ENCODE data around the gene AACS. TPM values are rescaled to one million over a fixed set of nuclear protein-coding genes. Genes with fewer than 3 reads are reported as not detected.
A peak's percentile ranks its signal among the peaks of the same experiment; 100 is the strongest.
"Not testable (repeated sequence)": the region's sequence is repeated elsewhere in the genome, so short reads cannot be mapped to it uniquely, and the experiment has no call there.

The AACS gene
- total RNA-seq, 2 donors from 2014 or later = 7.9 to 9.4 TPM

DNA sequence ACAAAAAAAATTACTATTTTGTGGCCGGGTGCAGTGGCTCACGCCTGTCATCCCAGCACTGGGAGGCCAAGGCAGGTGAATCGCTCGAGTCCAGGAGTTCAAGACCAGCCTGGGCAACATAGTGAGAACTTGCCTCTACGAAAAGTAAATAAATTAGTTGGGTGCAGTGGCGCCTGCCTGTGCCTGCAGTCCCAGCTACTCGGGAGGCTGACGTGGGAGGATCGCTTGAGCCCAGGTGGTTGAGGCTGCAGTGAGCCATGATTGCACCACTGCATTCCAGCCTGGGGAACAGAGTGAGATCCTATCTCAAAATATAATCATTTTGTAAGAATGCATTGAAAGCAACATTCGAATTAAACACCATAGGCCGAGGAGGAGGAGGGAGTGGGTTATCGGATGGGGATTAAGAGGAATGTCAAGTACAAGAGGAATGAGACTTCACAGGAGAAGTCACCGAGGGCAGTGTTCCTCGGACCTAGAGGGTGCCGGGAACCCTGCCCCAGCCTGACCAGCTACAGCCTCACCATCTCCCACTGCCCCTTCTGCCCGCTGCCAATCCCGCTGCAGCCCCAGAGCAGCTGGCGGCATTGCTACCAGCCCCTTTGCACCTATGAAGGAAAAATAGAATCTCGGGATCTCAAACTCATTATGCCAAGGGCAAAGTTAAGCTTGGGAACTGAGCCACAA is 32.6 kb upstream of the AACS start:
- H3K4me1 Mint-ChIP-seq = no peaks in the 10 kb centered on the region
- DNase-seq = no peak
- no peak for ATAC-seq
- H3K4me3 Mint-ChIP-seq = no peak overlapping the region
- H3K9me3 ChIP-seq (ENCODE audit: control insufficient read depth, low read length, poor library complexity, severe bottlenecking) = no peaks in the 10 kb centered on the region
- H3K27me3 Mint-ChIP-seq = no peaks in the 10 kb centered on the region
- H3K27ac Mint-ChIP-seq = no peak overlapping the region
- no peaks in the 10 kb centered on the region for H3K36me3 Mint-ChIP-seq (ENCODE audit: low read depth)

DNA sequence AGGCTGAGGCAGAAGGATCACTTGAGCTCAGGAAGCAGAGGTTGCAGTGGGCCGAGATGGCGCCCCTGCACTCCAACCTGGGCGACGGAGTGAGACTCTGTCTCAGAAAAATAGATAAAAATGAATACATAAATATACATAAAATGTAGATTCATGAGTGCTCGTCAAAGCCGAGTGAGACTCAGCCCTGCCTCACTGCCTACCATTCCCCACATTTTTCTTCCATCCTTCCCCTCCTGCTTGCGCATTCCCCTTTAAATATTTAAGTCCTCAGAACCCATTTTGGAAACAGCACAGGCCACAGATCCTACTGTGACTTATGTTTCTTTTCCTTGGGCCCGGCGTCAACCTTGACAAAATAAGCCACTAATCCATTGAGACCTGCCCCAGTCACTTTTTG is 31.9 kb upstream of the AACS start:
- no peaks in the 10 kb centered on the region for H3K9me3 ChIP-seq (ENCODE audit: control insufficient read depth, low read length, poor library complexity, severe bottlenecking)
- Mint-ChIP-seq H3K27ac (no peak overlapping the region), H3K4me1 (no peaks in the 10 kb centered on the region), H3K27me3 (no peaks in the 10 kb centered on the region), H3K4me3 (no peak overlapping the region), H3K36me3 (ENCODE audit: low read depth) (no peaks in the 10 kb centered on the region)
- ATAC-seq (no peak), DNase-seq (no peak)

DNA sequence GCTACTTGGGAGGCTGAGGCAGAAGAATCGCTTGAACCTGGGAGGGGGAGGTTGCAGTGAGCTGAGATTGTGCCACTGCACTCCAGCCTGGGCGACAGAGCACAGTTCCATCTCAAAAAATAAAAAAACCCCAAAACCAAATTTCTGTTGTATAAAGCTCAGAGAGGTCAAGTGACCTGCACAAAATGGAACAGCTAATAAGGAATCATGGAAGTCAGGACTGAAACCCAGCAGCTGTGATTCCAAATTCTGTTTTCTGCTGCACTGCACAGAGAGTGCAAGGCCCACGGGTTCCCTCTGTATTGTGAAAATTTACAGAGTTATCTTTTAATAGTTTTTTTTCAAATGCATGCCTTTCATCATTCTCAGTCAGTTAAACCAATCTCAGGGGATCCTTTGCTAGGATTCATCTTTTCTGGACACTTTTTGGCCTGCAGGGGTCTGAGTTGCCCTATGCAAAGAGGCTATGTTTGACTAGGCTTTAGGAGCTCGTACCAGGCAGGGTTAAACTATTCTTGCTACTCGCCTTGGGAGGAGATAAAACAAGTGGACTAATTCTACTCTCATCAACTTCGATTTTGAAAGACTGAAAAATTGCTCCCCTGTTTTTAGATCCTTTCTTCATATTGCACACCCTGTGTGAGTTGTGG is 26.1 kb upstream of the AACS start:
- Mint-ChIP-seq H3K27ac (no peak overlapping the region), H3K4me1 (no peaks in the 10 kb centered on the region), H3K36me3 (ENCODE audit: low read depth) (no peaks in the 10 kb centered on the region), H3K27me3 (no peaks in the 10 kb centered on the region), H3K4me3 (no peak overlapping the region)
- ATAC-seq = no peak
- H3K9me3 ChIP-seq (ENCODE audit: control insufficient read depth, low read length, poor library complexity, severe bottlenecking) = no peaks in the 10 kb centered on the region
- DNase-seq = no peak

DNA sequence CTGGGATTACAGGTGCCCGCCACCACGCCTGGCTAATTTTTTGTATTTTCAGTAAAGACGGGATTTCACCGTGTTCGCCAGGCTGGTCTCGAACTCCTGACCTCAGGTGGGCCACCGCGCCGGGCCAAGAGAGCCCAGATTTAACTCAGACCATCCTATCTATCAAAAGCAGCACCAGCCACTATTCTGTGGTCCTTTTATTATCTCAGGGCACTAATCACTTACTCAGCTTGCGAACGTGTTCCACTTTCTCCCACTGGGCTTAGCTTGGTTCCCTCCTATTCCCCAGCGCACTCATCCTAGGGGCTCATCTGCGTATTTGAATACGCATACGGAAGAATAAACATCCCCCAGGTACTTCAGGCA is 16.2 kb upstream of the AACS start:
- no peak for DNase-seq
- no peaks in the 10 kb centered on the region for H3K9me3 ChIP-seq (ENCODE audit: control insufficient read depth, low read length, poor library complexity, severe bottlenecking)
- no peak for ATAC-seq
- H3K27me3 Mint-ChIP-seq = no peaks in the 10 kb centered on the region
- H3K27ac Mint-ChIP-seq = peak overlapping the region; percentile 59
- peak overlapping the region; percentile 88 for H3K4me3 Mint-ChIP-seq
- H3K36me3 Mint-ChIP-seq (ENCODE audit: low read depth) = no peaks in the 10 kb centered on the region
- H3K4me1 Mint-ChIP-seq = peaks cover 2% of the 10 kb centered on the region

DNA sequence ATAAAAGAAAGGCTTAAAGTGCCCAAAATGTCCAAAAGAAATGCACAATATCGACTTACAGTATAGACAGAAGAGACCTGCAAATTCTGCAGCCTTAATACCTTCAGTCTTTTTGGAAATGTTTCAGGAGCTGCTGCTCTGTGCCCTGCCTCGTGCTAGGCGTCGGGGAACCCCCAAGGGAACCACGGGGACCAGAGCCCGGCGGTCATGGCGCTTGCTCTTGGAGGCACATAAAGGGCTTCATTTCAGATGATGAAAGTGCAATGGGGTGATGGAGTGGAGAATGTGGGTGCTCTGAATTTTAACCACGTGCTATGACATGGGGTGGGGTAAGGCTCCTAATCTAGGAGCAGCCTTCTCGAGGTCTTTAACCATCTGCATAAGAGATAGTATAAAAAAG is 14.8 kb upstream of the AACS start:
- H3K27me3 Mint-ChIP-seq = no peaks in the 10 kb centered on the region
- ATAC-seq = no peak
- H3K4me3 Mint-ChIP-seq = no peak overlapping the region
- no peaks in the 10 kb centered on the region for H3K36me3 Mint-ChIP-seq (ENCODE audit: low read depth)
- peaks cover 2% of the 10 kb centered on the region for H3K4me1 Mint-ChIP-seq
- H3K9me3 ChIP-seq (ENCODE audit: control insufficient read depth, low read length, poor library complexity, severe bottlenecking) = no peaks in the 10 kb centered on the region
- peak overlapping the region; percentile 59 for H3K27ac Mint-ChIP-seq
- DNase-seq = no peak

DNA sequence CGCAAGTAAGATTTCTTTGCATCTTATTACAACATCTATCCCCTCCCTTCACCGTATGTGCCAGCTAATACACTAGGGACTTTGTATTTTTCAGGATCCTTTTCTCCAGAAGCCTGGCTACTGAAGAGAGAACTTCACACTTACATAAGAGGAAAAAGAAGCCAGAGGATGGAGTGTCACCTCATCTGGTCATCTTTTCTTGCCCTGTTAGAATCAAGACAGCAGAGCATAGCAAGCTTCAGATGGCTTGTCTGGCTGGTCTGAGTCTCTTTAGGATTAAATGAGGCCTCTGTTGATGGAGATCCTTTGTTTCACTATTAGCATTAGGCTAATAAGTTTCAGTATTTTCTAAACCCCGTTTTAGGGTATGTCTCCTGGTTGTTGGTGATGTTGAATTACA is 14.4 kb upstream of the AACS start:
- Mint-ChIP-seq H3K27ac (no peak overlapping the region), H3K27me3 (no peaks in the 10 kb centered on the region), H3K36me3 (ENCODE audit: low read depth) (no peaks in the 10 kb centered on the region), H3K4me3 (no peak overlapping the region), H3K4me1 (peaks cover 2% of the 10 kb centered on the region)
- ATAC-seq (no peak), DNase-seq (no peak)
- H3K9me3 ChIP-seq (ENCODE audit: control insufficient read depth, low read length, poor library complexity, severe bottlenecking) = no peaks in the 10 kb centered on the region

DNA sequence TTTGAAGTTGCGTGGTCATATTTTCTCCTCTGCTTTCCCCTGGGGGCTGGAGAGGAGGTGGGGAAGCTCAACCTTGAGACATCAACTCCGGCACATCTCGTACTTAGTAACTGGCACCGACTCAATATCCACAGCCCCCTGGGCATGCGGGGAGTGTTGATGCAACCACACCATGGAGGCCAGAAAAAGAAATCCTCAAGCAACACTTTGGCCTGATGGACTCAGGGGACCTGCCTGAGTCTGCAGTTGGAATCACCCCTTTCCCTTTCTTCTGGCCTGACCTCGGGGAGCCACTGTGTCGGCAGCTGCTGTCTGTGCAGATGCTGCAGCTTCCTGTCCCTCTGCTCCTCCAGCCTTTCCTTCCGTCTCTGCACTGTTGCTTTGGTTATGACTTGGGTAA is 11.4 kb upstream of the AACS start:
- ATAC-seq (no peak), DNase-seq (no peak)
- Mint-ChIP-seq H3K4me1 (peaks cover 2% of the 10 kb centered on the region), H3K27ac (no peak overlapping the region), H3K27me3 (peaks cover 14% of the 10 kb centered on the region), H3K4me3 (no peak overlapping the region), H3K36me3 (ENCODE audit: low read depth) (peaks cover 3% of the 10 kb centered on the region)
- H3K9me3 ChIP-seq (ENCODE audit: control insufficient read depth, low read length, poor library complexity, severe bottlenecking) = no peaks in the 10 kb centered on the region

DNA sequence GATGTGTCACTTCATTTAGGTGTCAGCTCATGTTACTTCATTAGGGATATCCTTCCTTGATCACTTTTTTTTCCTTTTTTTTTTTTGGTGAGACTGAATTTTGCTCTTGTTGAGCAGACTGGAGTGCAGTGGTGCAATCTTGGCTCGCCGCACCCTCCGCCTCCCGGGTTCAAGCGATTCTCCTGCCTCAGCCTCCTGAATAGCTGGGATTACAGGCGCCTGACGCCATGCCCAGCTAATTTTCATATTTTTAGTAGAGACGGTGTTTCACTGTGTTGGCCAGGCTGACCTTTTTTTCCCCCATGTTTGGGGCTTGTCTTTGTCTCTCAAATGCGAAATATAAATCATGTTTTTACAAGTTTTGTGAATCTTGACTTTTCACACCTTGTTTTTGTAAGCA is 9.6 kb upstream of the AACS start:
- peaks cover 19% of the 10 kb centered on the region for H3K27me3 Mint-ChIP-seq
- no peaks in the 10 kb centered on the region for H3K4me1 Mint-ChIP-seq
- no peak overlapping the region for H3K27ac Mint-ChIP-seq
- H3K4me3 Mint-ChIP-seq = no peak overlapping the region
- peaks cover 4% of the 10 kb centered on the region for H3K36me3 Mint-ChIP-seq (ENCODE audit: low read depth)
- ATAC-seq = no peak
- DNase-seq = no peak
- H3K9me3 ChIP-seq (ENCODE audit: control insufficient read depth, low read length, poor library complexity, severe bottlenecking) = no peaks in the 10 kb centered on the region

DNA sequence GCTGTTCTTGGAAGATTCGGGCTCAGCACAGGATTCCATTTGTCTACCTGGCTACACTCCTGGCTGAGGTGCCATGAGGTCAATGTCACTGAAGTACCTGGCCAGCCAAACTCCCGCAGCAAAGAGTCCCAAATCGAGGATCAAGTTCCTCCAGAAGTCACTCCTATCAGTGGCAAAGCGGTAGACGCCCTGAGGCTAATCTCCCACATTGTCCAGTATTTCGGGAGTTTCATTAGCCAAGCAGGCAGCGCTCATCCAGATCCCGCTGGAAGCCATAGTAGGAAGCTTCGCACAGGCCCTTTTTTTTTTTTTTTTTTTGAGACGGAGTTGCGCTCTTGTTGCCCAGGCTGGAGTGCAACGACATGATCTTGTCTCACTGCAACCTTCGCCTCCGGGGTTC is 8.9 kb upstream of the AACS start:
- H3K9me3 ChIP-seq (ENCODE audit: control insufficient read depth, low read length, poor library complexity, severe bottlenecking) = no peaks in the 10 kb centered on the region
- Mint-ChIP-seq H3K27me3 (peaks cover 19% of the 10 kb centered on the region), H3K27ac (no peak overlapping the region), H3K4me1 (no peaks in the 10 kb centered on the region), H3K36me3 (ENCODE audit: low read depth) (peaks cover 4% of the 10 kb centered on the region), H3K4me3 (no peak overlapping the region)
- ATAC-seq = no peak
- no peak for DNase-seq

DNA sequence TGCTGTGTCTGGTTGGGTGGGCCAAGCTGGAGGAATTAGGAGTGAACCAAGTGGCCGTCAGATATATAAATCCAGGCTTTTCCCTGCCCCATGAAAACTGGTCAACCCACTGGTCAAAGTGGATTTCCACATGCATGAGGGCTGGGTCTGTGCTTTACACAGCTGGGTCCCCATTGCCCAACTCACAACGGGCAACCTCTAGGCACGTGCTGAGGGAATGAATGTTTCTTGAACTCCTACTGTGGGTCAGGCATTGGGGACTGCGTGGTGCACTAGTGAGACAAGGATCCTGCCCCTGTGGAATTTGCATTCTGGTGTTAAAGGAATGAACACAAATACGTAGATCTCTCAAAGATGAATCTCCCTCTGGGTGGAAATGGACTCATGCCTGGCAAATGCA is 7.5 kb upstream of the AACS start:
- Mint-ChIP-seq H3K27ac (no peak overlapping the region), H3K36me3 (ENCODE audit: low read depth) (peaks cover 4% of the 10 kb centered on the region), H3K4me3 (no peak overlapping the region), H3K27me3 (peaks cover 26% of the 10 kb centered on the region), H3K4me1 (no peaks in the 10 kb centered on the region)
- H3K9me3 ChIP-seq (ENCODE audit: control insufficient read depth, low read length, poor library complexity, severe bottlenecking) = no peaks in the 10 kb centered on the region
- no peak for ATAC-seq
- DNase-seq = no peak

DNA sequence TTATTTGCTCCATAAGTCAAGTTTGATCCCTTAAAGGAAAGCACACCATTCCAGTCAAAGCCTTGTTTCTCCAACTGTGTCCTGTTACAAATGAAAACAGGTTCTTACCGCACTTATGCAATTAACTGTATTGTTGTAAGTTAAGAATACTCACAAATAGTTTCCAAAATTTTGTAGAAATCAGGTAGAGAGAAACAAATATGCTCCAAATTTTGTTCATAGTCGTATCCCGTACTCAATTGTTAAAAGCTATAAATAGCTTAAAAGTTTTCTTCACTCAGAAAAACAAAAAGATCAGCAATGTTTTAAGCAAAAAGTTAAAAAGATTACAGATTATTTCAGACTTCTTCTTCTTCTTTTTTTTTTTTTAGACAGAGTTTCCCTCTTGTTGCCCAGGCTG is 4.0 kb upstream of the AACS start:
- H3K27me3 Mint-ChIP-seq = peaks cover 37% of the 10 kb centered on the region
- no peak for ATAC-seq
- H3K9me3 ChIP-seq (ENCODE audit: control insufficient read depth, low read length, poor library complexity, severe bottlenecking) = no peaks in the 10 kb centered on the region
- no peak for DNase-seq
- no peak overlapping the region for H3K27ac Mint-ChIP-seq
- peaks cover 4% of the 10 kb centered on the region for H3K36me3 Mint-ChIP-seq (ENCODE audit: low read depth)
- H3K4me1 Mint-ChIP-seq = peaks cover 10% of the 10 kb centered on the region
- H3K4me3 Mint-ChIP-seq = no peak overlapping the region

DNA sequence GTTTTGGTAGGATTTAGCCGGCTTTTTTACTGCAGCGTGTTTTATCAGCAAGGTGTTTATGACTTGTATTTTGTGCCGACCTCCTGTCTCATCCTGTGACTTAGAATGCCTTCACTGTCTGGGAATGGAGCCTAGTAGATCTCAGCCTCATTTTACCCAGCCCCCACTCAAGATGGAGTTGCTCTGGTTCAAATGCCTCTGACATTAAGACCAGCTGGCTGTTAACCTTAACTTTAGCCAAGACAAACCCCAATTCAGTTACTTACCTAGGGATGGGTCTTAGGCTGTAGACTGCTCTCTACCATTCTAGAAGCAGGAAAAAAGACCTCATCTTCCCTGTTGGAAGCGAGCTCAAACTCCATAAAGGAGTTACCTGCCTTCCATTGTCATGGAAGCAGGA is 1.7 kb upstream of the AACS start:
- ATAC-seq; H3K9me3 ChIP-seq (ENCODE audit: control insufficient read depth, low read length, poor library complexity, severe bottlenecking); DNase-seq; H3K27ac Mint-ChIP-seq; H3K36me3 Mint-ChIP-seq (ENCODE audit: low read depth); H3K4me3 Mint-ChIP-seq: not testable (repeated sequence)
- Mint-ChIP-seq H3K27me3 (peaks cover 22% of the 10 kb centered on the region), H3K4me1 (peaks cover 18% of the 10 kb centered on the region)

DNA sequence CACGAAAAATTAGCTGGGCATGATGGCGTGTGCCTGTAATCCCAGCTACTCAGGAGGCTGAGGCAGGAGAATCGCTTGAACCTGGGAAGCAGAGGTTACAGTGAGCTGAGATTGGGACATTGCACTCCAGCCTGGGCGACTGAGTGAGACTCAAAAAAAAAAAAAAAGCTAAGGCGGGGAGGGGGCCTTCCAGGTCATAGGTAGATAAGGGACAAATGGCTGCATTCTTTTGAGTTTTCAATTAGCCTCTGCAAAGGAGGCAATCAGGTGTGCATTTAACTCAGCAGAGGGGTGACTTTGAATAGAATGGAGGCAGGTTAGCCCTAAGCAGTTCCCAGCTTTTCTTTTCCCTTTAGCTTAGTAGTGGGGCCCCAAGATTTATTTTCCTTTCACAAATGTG is 743 bp upstream of the AACS start:
- peaks cover 22% of the 10 kb centered on the region for H3K27me3 Mint-ChIP-seq
- no peak for ATAC-seq
- peak overlapping the region; percentile 51 for H3K27ac Mint-ChIP-seq
- H3K4me3 Mint-ChIP-seq = peak overlapping the region; percentile 88
- H3K36me3 Mint-ChIP-seq (ENCODE audit: low read depth) = no peaks in the 10 kb centered on the region
- H3K9me3 ChIP-seq (ENCODE audit: control insufficient read depth, low read length, poor library complexity, severe bottlenecking) = no peaks in the 10 kb centered on the region
- H3K4me1 Mint-ChIP-seq = peaks cover 18% of the 10 kb centered on the region
- no peak for DNase-seq

DNA sequence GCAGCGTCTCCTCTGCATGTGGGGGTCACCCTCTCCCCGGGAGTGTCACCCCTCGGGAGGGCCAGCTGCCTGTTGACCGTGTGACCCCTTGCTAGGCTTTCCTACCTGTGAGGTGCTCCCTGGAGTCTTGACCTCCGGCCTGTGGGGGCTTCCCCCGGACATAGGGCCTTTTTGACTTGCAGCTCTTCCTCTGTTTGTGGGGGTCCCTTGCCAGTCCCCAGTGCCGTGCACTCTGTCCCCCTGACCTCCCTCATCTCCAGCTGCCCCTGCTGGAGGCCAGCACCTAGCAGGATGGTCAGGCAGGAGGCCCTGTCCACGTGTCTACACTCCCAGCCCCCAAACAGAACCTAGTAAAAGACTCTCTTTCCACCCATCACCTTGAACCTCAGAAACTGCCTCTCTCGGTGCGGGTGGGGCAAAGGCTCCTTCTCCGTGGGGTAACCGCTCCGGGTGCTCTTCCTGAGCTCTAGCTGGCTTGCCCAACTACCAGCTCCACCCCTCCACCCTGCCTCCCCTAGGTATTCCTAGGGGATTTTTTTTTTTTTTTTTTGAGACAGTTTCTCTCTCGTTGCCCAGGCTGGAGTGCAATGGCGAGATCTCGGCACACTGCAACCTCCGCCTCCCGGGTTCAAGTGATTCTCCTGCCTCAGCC is 810 bp downstream of the AACS start:
- no peaks in the 10 kb centered on the region for H3K9me3 ChIP-seq (ENCODE audit: control insufficient read depth, low read length, poor library complexity, severe bottlenecking)
- H3K36me3 Mint-ChIP-seq (ENCODE audit: low read depth) = no peaks in the 10 kb centered on the region
- H3K27ac Mint-ChIP-seq = peak overlapping the region; percentile 29
- no peak for ATAC-seq
- peak overlapping the region; percentile 88 for H3K4me3 Mint-ChIP-seq
- H3K4me1 Mint-ChIP-seq = peaks cover 18% of the 10 kb centered on the region
- DNase-seq = no peak
- H3K27me3 Mint-ChIP-seq = peaks cover 18% of the 10 kb centered on the region
